GM12872 (cell line): Measurements from ENCODE around the gene PRIM1.

Experiments
- CTCF ChIP-seq: IDR thresholded peaks from 3 replicates; pipeline ENCODE4 v1.5.1; 2011; ENCODE audit warnings: low read depth, mild to moderate bottlenecking, low read length, moderate library complexity; ENCODE audit not compliant: insufficient read depth

Gene PRIM1

DNA sequence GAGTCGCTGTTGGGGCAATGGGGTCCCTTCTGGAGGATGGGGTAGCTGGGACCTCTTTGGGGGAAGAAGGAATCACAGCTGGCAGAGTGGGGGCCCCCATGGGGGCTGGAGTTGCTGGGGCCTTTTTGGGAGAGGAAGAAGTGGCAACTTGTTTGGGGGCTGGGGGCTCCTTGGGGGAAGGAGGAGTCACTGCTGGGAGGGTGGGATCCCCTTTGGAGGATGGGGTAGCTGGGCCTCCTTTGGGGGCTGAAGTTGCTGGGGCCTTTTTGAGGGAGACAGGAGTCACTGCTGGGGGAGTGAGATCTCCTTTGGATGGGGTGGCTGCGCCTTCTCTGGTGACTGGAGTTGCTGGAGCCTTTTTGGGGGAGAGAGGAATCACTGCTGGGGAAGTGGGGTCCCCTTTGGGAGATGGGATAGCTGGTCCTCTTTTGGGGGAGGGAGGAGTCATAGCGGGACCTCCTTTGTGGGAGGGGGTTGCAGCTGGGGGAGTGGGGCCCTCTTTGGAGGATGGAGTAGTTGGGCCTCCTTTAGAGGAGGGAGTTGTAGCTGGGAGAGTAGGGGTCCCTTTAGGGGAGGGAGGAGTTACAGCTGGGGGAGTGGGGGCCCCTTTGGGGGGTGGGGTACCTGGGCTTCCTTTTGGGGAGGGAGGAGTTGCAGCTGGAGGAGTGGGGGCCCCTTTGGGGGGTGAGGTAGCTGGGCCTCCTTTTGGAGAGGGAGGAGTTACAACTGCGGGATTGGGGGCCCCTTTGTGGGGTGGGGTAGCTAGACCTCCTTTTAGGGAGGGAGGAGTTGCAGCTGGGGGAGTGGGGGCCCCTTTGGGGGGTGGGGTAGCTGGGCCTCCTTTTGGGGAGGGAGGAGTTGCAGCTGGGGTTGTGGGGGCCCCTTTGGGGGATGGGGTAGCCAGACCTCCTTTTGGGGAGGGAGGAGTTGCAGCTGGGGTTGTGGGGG lies 34.9 kb downstream of the PRIM1 start:
- no peak for TF ChIP-seq CTCF

DNA sequence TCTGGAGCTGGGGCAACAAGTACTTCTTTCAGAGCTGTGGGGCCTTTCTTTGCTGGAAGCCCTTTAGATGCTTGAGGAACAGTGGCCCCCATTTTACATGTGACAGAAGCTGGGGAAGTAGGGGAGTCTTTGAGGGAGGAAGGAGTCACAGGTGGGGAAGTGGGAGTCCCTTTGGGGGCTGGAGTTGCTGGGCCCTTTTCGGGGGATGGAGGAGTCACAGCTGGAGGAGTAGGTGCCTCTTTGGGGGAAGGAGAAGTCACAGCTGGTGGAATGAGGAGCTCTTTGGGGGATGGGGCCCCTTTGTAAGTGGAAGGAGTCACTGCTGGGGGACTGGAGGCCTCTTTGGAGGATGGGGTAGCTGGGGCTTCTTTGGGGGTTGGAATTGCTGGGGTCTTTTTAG lies 35.7 kb downstream of the PRIM1 start:
- TF ChIP-seq CTCF: no peak

DNA sequence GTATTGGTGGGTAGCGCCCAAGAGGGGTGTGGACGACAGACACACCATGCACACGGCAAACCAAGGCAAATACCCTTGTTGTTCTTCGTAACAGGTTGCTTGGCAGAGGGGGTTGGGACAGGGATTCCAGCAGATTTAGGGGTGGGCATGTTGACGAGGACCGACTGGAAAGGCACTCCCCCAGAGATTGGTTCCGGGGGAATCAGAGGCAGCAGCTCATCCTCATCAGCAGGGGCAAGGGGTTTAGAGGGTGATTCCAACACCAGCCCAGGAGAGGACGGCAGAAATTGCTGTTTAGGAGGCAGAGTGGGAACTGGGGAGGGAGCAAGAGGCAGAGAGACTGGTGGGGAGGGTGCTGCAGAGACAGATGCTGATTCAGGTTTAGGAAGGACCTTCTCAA lies 36.3 kb downstream of the PRIM1 start:
- TF ChIP-seq CTCF: no peak

GRCh38 chr12:56714431-56714929 lies 37.6 kb downstream of the PRIM1 start:
- no peak for TF ChIP-seq CTCF

DNA sequence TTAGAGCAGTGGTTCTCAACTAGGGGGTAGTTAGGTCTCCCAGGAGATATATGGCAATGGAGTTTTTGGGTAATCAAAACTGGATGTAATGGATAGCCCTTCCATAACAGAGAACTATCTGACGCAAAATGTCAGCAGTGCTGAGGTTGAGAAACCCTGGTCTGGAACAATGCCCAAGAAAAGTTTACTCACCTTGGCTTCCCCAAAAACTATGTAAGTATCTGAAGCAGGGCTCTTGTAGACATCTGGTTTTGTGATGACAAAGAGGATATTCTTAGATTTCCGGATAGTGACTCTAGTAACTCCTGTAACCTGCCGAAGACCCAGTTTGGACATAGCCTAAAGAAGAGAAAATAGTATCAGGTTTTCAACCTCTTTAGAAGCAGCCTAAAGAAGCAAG lies 38.8 kb downstream of the PRIM1 start:
- TF ChIP-seq CTCF: no peak

- no peak for TF ChIP-seq CTCF
These were observed 42.3 kb downstream of the PRIM1 start for GRCh38 chr12:56709759-56710376.

- no peak for TF ChIP-seq CTCF
These were observed 53.0 kb downstream of the PRIM1 start for GRCh38 chr12:56699020-56699661.
